Measurements from ENCODE around the gene EPHA4. TPM values are rescaled to one million over a fixed set of nuclear protein-coding genes. Genes with fewer than 3 reads are reported as not detected.

Gene EPHA4
- total and polyA plus RNA-seq, 4 donors: 0.43 to 2.3 (median 1.1) TPM

- no peaks in the 10 kb centered on the region for H3K4me1 ChIP-seq (ENCODE audit: control insufficient read depth in 4 of 4, insufficient read depth in 4 of 4, low read length in 3 of 4)
- no peaks in the 10 kb centered on the region for H3K36me3 ChIP-seq (ENCODE audit: control insufficient read depth in 4 of 4, insufficient read depth in 3 of 4, low read depth in 1 of 4, low read length in 3 of 4)
- no peaks in the 10 kb centered on the region for H3K27me3 ChIP-seq (ENCODE audit: control insufficient read depth in 4 of 4, insufficient read depth in 4 of 4, low read length in 3 of 4)
- 86% methylated on average over 7 of the region's 7 CpGs for WGBS
- no peak overlapping the region for H3K27ac ChIP-seq (ENCODE audit: low read depth in 1 of 2, low read length in 2 of 2)
- no peak overlapping the region for H3K4me3 ChIP-seq (ENCODE audit: low read depth in 1 of 3, low read length in 3 of 3)
- no peaks in the 10 kb centered on the region for H3K9me3 ChIP-seq (ENCODE audit: control insufficient read depth in 4 of 4, low read length in 3 of 4)
- H3K9ac ChIP-seq (ENCODE audit: low read depth in 1 of 2, low read length in 2 of 2): no peak overlapping the region
- no peak for DNase-seq (ENCODE audit: low spot score)
- TF ChIP-seq FOXA2 (IDR thresholded peaks at IDR 0.05) (no peak), YY1 (IDR thresholded peaks at IDR 0.05) (no peak), ZBTB33 (IDR thresholded peaks at IDR 0.05) (no peak), ATF3 (IDR thresholded peaks at IDR 0.05) (no peak), MAX (IDR thresholded peaks at IDR 0.05) (no peak), NR2F2 (IDR thresholded peaks at IDR 0.05) (no peak), HNF4G (IDR thresholded peaks at IDR 0.05) (no peak), EGR1 (IDR thresholded peaks at IDR 0.05; ENCODE audit: low read depth in 2 of 2) (no peak), TAF1 (conservative IDR thresholded peaks at IDR 0.05) (no peak), SP1 (IDR thresholded peaks at IDR 0.05) (no peak), GABPA (IDR thresholded peaks at IDR 0.05 in 1 of 2, conservative IDR thresholded peaks at IDR 0.05 in 1 of 2) (no peak), REST (IDR thresholded peaks at IDR 0.05) (no peak), JUND (IDR thresholded peaks at IDR 0.05) (no peak), FOXA1 (IDR thresholded peaks at IDR 0.05) (no peak), RAD21 (IDR thresholded peaks at IDR 0.05) (no peak), CTCF (IDR thresholded peaks at IDR 0.05; ENCODE audit: low read depth, low read length, missing input control) (no peak)
These were observed 91.9 kb downstream of the EPHA4 start for GRCh38 chr2:221480163-221480562.

- no peak overlapping the region for H3K4me3 ChIP-seq (ENCODE audit: low read depth in 1 of 3, low read length in 3 of 3)
- DNase-seq (ENCODE audit: low spot score): no peak
- H3K4me1 ChIP-seq (ENCODE audit: control insufficient read depth in 4 of 4, insufficient read depth in 4 of 4, low read length in 3 of 4): no peaks in the 10 kb centered on the region
- H3K9me3 ChIP-seq (ENCODE audit: control insufficient read depth in 4 of 4, low read length in 3 of 4): no peaks in the 10 kb centered on the region
- WGBS: 65% methylated on average over 2 of the region's 2 CpGs
- H3K27me3 ChIP-seq (ENCODE audit: control insufficient read depth in 4 of 4, insufficient read depth in 4 of 4, low read length in 3 of 4): no peaks in the 10 kb centered on the region
- no peaks in the 10 kb centered on the region for H3K36me3 ChIP-seq (ENCODE audit: control insufficient read depth in 4 of 4, insufficient read depth in 3 of 4, low read depth in 1 of 4, low read length in 3 of 4)
- H3K9ac ChIP-seq (ENCODE audit: low read depth in 1 of 2, low read length in 2 of 2): no peak overlapping the region
- no peak overlapping the region for H3K27ac ChIP-seq (ENCODE audit: low read depth in 1 of 2, low read length in 2 of 2)
- TF ChIP-seq JUND (IDR thresholded peaks at IDR 0.05) (no peak), CTCF (IDR thresholded peaks at IDR 0.05; ENCODE audit: low read depth, low read length, missing input control) (no peak), SP1 (IDR thresholded peaks at IDR 0.05) (no peak), MAX (IDR thresholded peaks at IDR 0.05) (no peak), RAD21 (IDR thresholded peaks at IDR 0.05) (no peak), HNF4A (conservative IDR thresholded peaks at IDR 0.05) (no peak), RXRA (IDR thresholded peaks at IDR 0.05) (no peak), EGR1 (IDR thresholded peaks at IDR 0.05; ENCODE audit: low read depth in 2 of 2) (no peak), FOXA2 (IDR thresholded peaks at IDR 0.05) (no peak), REST (IDR thresholded peaks at IDR 0.05) (no peak), TAF1 (conservative IDR thresholded peaks at IDR 0.05) (no peak), YY1 (IDR thresholded peaks at IDR 0.05) (no peak), GABPA (IDR thresholded peaks at IDR 0.05 in 1 of 2, conservative IDR thresholded peaks at IDR 0.05 in 1 of 2) (no peak)
These were observed 93.6 kb downstream of the EPHA4 start for GRCh38 chr2:221478485-221478863.

Measured in liver (tissue), 9 donors.